ENCODE measurements around the gene CC2D2A.

CC2D2A gene

GRCh38 chr4:15451181-15451865, 18.4 kb upstream of the CC2D2A start:
- no peak overlapping the region for H3K4me3 ChIP-seq (ENCODE audit: low read depth, low read length)
- DNase-seq (ENCODE audit: low read depth), result peak; percentile 73
- TF ChIP-seq, protein P1, sequence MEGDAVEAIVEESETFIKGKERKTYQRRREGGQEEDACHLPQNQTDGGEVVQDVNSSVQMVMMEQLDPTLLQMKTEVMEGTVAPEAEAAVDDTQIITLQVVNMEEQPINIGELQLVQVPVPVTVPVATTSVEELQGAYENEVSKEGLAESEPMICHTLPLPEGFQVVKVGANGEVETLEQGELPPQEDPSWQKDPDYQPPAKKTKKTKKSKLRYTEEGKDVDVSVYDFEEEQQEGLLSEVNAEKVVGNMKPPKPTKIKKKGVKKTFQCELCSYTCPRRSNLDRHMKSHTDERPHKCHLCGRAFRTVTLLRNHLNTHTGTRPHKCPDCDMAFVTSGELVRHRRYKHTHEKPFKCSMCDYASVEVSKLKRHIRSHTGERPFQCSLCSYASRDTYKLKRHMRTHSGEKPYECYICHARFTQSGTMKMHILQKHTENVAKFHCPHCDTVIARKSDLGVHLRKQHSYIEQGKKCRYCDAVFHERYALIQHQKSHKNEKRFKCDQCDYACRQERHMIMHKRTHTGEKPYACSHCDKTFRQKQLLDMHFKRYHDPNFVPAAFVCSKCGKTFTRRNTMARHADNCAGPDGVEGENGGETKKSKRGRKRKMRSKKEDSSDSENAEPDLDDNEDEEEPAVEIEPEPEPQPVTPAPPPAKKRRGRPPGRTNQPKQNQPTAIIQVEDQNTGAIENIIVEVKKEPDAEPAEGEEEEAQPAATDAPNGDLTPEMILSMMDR (IDR thresholded peaks at IDR 0.05; ENCODE audit: low read depth, low read length), result no peak
- TF ChIP-seq MYC (IDR thresholded peaks at IDR 0.05; ENCODE audit: low read depth, low read length) (no peak), MAX (IDR thresholded peaks at IDR 0.05; ENCODE audit: low read depth, low read length) (no peak), POLR2A (IDR thresholded peaks at IDR 0.05; ENCODE audit: extremely low read depth, insufficient read length) (no peak)

DNA sequence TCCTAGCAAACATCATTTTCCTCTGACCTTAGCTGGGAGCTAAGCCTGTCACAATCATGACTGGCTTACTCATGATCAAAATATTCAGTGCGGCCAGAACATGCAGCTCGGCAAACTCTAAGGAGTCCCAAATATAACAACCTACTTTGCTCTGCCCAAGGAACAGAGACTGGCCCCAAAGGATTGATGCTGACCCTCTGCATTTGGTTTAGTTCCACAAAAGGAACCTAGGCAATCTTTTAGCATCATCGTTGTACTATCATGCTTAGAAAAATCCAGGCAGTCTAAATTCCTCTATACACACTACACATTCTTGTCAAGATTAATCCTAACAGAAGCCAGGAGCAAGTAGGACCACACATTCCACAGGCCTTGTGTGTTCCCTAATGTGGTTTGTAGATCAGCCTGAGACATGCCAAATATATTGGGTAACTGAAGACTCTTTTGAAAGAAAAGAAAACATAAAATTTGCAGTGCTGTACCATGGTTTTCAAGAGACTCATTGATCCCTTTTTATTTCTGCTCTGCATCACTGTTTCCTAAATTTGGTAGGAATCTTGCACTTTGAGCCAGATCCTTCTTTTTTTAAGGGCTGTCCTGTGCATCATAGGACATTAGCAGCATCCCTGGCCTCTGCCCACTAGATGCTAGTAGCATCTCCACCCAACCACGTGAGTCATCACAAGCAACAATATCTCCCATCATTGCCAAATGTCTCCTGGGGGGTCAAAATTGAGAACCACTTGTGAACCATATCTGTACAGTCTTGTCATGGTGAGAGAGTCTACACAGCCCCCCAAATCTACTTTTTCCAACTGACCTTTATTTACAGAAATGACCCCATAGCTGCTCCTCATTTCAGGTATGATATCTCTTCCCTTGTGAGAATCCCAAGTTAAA, 17.6 kb upstream of the CC2D2A start:
- TF ChIP-seq MAX (IDR thresholded peaks at IDR 0.05; ENCODE audit: low read depth, low read length), result no peak
- DNase-seq (ENCODE audit: low read depth), result peak; percentile 39

DNA sequence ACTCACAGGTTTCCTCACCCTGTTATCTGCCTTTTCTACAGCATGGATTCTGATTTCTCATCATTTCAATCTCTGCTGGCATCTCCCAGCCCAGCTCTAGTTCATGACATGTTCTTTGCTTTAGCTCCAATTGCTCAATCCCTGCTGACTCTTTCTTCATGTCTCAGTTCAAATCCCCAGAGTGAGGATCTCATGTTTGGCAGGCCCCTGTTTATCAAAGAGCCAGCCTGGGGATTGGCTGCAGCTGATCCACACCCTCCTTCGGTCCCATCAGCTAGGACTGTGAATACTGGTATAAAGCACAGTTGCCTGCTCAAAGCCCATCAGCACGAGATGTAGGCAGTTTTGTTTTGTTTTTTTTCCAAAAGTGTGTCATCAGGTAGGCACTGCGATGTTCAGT, 14.4 kb upstream of the CC2D2A start:
- DNase-seq (ENCODE audit: low read depth), result peak; percentile 60
- TF ChIP-seq POLR2A (IDR thresholded peaks at IDR 0.05; ENCODE audit: extremely low read depth, insufficient read length) (no peak), MYC (IDR thresholded peaks at IDR 0.05; ENCODE audit: low read depth, low read length) (no peak), MAX (IDR thresholded peaks at IDR 0.05; ENCODE audit: low read depth, low read length) (no peak)
- TF ChIP-seq, protein P1 (IDR thresholded peaks at IDR 0.05; ENCODE audit: low read depth, low read length), result no peak
- H3K4me3 ChIP-seq (ENCODE audit: low read depth, low read length), result no peak overlapping the region

More for the DNA sequence above, 17.6 kb upstream of the CC2D2A start:
- no peak overlapping the region for H3K4me3 ChIP-seq (ENCODE audit: low read depth, low read length)

- DNase-seq (ENCODE audit: low read depth), result peak; percentile 78
Observed at GRCh38 chr4:15457406-15458201, 12.1 kb upstream of the CC2D2A start.

DNA sequence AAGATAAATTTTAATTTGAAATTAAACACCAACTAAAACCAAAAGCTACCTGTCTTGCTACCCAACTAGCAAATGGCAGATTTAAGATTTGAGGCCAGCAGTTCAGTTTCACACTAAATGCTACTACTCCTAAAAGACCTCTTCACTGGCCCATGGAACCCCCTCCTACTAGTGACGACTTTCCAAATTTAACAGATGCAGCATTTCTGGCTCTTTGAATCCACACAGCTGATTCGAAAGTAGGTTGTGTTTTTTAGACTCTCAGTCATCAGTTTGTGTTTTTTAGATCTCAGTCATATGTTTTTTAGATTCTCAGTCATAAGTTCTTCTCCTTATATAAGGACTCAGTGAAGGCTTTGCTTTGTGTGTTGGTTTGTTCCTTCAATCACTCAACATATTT, 11.1 kb upstream of the CC2D2A start:
- no peak for DNase-seq (ENCODE audit: low read depth)
- TF ChIP-seq MYC (IDR thresholded peaks at IDR 0.05; ENCODE audit: low read depth, low read length) (no peak), MAX (IDR thresholded peaks at IDR 0.05; ENCODE audit: low read depth, low read length) (no peak), POLR2A (IDR thresholded peaks at IDR 0.05; ENCODE audit: extremely low read depth, insufficient read length) (no peak)
- TF ChIP-seq, protein P1 (IDR thresholded peaks at IDR 0.05; ENCODE audit: low read depth, low read length), result no peak

More at GRCh38 chr4:15457406-15458201, 12.1 kb upstream of the CC2D2A start:
- no peak overlapping the region for H3K4me3 ChIP-seq (ENCODE audit: low read depth, low read length)
- TF ChIP-seq, protein P1 (IDR thresholded peaks at IDR 0.05; ENCODE audit: low read depth, low read length), result peak; percentile 70
- TF ChIP-seq MAX (IDR thresholded peaks at IDR 0.05; ENCODE audit: low read depth, low read length), result no peak
- TF ChIP-seq POLR2A (IDR thresholded peaks at IDR 0.05; ENCODE audit: extremely low read depth, insufficient read length), result no peak
- 0 out of 2 replicates have a peak, but pooled peaks have one; percentile 41 for TF ChIP-seq MYC (IDR thresholded peaks at IDR 0.05; ENCODE audit: low read depth, low read length)

More for the DNA sequence above, 11.1 kb upstream of the CC2D2A start:
- no peak overlapping the region for H3K4me3 ChIP-seq (ENCODE audit: low read depth, low read length)
